ENCODE data around the gene CADM2.

Gene CADM2

DNA sequence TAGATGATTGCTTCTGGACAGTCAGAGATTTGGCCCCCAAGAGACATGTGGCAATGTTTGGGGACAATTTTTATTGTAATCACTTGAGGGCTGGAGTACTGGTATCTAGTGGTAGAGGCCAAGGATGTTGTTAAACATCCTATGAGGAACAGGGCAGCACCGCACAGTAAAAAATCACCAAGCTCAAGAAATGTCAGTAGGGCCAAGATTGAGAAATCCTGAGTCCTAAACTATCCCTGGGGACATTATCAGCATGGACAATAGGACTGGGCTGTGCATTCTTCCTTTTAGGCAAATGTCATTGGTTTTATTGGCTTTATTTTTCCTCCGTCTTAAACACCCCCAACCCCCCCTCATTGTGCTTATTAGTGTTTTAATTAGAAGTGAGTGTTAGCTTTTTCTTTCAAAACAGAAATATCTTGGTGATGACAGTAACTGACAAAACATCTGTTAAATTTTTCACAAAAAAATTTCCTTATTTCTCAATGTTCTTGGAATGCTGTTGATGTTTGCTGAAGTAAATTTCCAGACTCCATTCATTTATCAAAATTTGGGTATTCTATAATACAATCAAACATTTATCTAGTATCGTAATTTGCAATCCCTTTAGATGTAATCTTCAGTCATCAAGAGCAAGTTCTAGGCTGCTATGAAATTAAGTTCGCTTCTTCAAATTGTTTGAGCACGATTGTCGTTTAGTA is 1087.8 kb downstream of the CADM2 start:
- no peak for DNase-seq

DNA sequence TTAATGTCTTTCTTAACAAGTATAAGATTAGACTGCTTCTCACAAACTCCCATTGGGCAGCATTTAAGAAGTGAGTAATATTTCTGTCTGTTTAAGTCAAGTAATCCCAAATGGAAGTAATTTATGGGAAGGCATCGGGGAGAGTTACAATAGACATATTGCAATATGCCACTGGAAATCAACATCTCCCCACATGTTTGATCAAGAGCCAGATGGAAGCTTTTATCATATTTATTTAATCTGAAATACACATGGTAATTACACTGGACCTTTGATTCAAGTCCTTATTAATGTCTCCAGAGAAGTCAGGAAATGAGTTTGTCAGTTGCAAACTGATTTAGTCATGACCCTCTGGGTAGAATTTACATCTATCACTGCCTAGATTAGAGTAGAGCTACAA is 1088.4 kb downstream of the CADM2 start:
- no peak for DNase-seq

- no peak for DNase-seq
Observed at GRCh38 chr3:86051058-86051457, 1092.3 kb downstream of the CADM2 start.

DNA sequence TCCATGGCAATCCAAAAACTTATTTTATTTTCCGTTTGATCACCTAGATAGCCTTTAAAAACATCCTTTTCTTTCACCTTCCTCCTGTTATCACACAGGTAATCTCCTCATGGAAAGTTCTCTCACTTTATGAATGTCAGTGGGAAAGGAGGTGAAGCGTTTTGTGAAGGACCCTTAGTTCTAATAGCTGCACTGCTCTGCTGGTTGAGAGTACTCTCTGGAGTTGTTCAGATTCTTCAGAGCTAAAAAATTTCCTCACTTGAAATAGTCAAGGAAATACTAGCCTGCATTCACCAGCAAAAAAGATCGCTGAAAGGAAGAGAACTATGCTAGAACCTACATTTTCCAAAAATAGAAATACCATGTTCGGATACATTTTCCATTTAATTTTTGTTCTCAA is 1097.2 kb downstream of the CADM2 start:
- DNase-seq = no peak

DNA sequence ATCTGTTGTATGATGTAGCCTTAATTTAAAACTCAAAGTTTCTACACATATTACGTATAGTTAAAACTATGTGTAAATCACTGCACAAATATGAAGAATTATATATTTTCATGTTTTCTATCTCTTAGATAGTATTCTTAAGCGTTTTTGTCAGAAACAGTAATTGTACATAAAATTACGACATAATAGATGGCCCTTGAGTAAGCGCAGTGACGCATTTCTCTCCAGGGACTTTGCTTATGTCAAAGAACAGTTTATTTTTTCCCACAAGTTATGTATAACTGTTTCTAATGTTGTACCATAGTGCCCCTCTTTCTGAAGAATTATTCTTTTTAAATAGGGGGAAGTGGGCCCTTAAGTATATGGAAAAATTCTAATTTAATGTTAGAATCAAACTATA is 1098.2 kb downstream of the CADM2 start:
- no peak for DNase-seq

- no peak for DNase-seq
Observed at GRCh38 chr3:86073799-86074198, 1115.0 kb downstream of the CADM2 start.

DNA sequence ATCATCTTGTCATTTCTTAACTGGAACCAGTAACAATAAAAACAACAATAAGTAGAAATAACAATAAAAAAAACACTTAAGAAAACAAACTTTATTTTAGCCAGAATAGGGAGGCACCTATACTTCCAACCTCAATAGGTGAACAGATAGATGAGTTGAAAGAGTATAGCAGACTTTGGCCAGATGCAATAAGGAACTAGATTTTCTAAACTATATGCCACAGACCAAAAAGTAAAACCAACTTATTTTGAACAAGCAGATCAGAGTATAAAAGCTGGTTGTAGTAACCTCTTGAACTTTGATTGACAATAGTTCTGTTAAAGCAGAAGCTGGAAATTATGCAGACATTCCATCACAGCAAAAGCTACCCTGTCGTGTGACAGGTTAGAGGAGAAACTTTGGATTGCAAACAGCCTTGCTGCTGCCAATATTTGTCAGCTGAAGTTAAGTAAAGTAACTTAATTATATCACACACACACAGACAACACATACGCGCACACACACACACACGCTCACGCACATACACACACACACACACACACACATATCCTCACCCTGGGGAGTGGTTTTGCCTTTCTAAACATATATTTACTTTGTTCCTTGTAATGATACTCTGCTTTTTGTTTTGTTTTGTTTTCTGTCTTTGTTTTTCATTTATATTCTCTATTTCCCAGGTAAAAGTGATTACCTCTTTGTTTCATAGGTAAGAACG is 1128.5 kb downstream of the CADM2 start:
- no peak for DNase-seq

- no peak for DNase-seq
Observed at GRCh38 chr3:86104154-86104553, 1145.4 kb downstream of the CADM2 start.

DNA sequence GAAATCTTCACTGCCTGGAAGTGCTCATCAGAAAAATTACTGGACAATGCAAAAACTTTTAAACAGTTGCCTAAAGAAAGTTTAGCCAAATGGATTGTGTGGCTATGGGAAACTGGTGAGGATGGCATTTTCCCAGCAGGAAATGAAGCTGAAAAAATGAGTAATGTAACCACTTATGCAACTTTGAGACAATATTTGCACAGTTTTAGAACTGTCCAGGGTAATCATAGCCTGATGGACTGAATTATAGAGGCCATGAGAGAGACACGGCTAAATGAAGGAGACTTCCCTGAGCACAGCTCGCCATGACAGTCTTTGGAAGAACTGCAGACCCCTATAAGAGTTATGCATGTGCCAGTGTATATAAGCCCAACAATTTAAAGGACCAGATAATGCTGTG is 1150.6 kb downstream of the CADM2 start:
- no peak for DNase-seq

Measured in NCI-H2227 treated with DMSO at 0.1 percent for 48 hours (cell line).